Measurements from ENCODE around the gene KCTD17.

Gene KCTD17

DNA sequence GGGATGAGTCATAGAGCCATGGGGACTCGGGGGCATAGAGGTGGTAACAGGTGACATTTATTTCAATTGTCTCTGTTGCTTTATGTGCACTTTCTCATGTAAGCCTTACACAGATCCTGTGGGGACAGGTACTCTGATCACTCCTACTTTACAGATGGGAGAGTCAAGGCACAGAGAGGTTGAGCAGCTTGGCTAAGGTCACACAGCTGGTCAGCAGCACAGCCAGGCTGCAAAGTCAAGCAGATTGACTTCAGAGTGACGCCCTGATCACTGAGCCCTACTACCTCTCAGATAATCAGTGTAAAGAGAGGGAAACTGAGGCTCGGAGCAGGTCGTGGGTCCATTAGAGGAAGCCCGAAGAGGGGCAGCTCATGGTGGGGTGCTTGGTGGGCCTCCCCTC, 54.4 kb downstream of the KCTD17 start:
- no peak for DNase-seq (ENCODE audit: low spot score)

- DNase-seq (ENCODE audit: low spot score), result no peak
These were observed 56.5 kb downstream of the KCTD17 start for GRCh38 chr22:37107816-37108621.

DNA sequence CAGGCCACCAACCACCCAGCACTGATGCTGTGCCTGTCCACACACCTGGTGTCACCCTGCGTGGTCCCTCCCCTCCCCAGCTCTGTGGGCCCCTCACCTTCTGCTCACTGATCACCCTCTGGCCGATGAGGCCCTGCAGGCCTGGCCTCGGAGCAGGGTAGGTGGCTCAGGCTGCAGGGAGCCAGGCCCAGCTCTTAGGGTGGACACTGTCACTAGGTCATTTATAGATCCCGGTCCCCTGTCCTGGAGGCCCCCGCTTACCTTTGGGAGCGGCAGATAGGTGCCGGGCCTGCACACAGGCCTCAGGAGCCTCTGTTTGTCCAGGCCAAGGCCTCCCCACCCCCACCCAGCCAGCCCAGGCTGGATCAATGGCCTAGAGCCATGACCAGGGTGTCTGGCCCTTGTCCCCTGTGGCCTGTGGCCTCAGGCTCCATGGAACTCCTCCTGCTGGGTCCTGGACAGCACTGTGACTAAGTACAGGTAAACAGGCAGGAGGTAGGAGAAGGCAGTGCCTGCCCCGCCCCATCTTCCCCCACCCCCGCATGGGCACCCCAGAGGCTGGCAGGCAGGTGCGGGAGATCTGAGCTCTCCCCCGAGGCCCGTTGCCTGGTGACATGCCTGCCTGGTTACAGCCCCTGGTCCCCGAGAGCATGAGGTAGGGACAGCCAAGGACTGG, 57.8 kb downstream of the KCTD17 start, which contains the start of gene TMPRSS6:
TSS of gene TMPRSS6 (minus strand) at position 472 of the 676 bp plus-strand sequence. CDS start 6,296 bp downstream, outside the sequence.
- DNase-seq (ENCODE audit: low spot score), result no peak

DNA sequence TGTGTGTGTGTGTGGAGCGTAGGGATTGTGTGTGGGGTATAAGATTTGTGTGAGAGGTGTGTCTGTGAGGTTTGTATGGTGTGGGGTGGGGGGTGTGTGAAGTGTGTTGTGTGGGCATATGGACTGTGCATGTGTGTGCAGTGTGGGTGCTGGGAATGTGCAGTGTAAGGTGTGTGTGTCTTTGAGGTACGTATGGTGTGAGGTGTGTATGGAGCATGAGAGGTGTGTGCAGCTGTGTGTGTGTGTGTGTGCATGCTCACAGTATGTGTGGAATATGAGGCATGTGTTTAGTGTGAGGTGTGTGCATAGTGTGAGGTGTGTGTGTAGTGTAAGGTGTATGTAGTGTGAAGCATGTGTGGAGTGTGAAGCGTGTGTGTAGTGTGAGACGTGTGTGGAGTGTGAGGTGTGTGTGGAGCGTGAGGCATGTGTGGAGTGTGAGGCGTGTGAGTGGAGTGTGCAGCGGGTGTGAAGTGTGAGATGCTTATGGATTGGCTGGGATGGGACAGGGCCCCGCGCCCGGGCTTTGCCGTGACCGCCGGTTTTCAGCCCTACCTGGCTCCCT, 59.7 kb downstream of the KCTD17 start:
- no peak for DNase-seq (ENCODE audit: low spot score)

GRCh38 chr22:37112084-37112728, 60.7 kb downstream of the KCTD17 start:
- no peak for DNase-seq (ENCODE audit: low spot score)
